GM21423 (cell line): ENCODE measurements around the gene ZNF410.
"Not testable (repeated sequence)": the region's sequence is repeated elsewhere in the genome, so short reads cannot be mapped to it uniquely, and the experiment has no call there.

Experiments
- ATAC-seq: cut with Tn5 transposase; IDR thresholded peaks from one replicate; pipeline ENCODE4 v1.9.1; 2021; ENCODE audit warnings: mild to moderate bottlenecking, moderate library complexity; ENCODE audit not compliant: unreplicated experiment

ZNF410 gene

GRCh38 chr14:73886449-73887317 lies at the start of gene ZNF410:
Gene ZNF410, plus strand, starts transcription at chr14:73886859. Its CDS starts 5,317 bp downstream, at chr14:73892176.
- ATAC-seq: peak; percentile 95

- not testable (repeated sequence) for ATAC-seq
These were observed 48.2 kb upstream of the ZNF410 start for GRCh38 chr14:73838293-73839034.

- no peak for ATAC-seq
These were observed 44.5 kb upstream of the ZNF410 start for GRCh38 chr14:73842201-73842600.

- no peak for ATAC-seq
These were observed 43.8 kb upstream of the ZNF410 start for GRCh38 chr14:73842851-73843250.

- ATAC-seq: no peak
These were observed 43.4 kb upstream of the ZNF410 start for GRCh38 chr14:73843296-73843695.

GRCh38 chr14:73846947-73847346 lies 39.7 kb upstream of the ZNF410 start:
- no peak for ATAC-seq

GRCh38 chr14:73851000-73851399 lies 35.7 kb upstream of the ZNF410 start:
- no peak for ATAC-seq

GRCh38 chr14:73851567-73852382 lies 34.9 kb upstream of the ZNF410 start, which contains the start of gene PTGR2:
Gene PTGR2, plus strand, starts transcription at chr14:73851831. Its CDS starts 7,032 bp downstream, at chr14:73858863.
- peak; percentile 89 for ATAC-seq

GRCh38 chr14:73859145-73859544 lies 27.5 kb upstream of the ZNF410 start:
- no peak for ATAC-seq

GRCh38 chr14:73861073-73861472 lies 25.6 kb upstream of the ZNF410 start:
- ATAC-seq: no peak

GRCh38 chr14:73862480-73862879 lies 24.2 kb upstream of the ZNF410 start:
- ATAC-seq: no peak

GRCh38 chr14:73863209-73863608 lies 23.4 kb upstream of the ZNF410 start:
- no peak for ATAC-seq

GRCh38 chr14:73865534-73866113 lies 21.0 kb upstream of the ZNF410 start:
- no peak for ATAC-seq

GRCh38 chr14:73869754-73870153 lies 16.9 kb upstream of the ZNF410 start:
- not testable (repeated sequence) for ATAC-seq

- no peak for ATAC-seq
These were observed 16.0 kb upstream of the ZNF410 start for GRCh38 chr14:73870525-73871235.

GRCh38 chr14:73873660-73874059 lies 13.0 kb upstream of the ZNF410 start:
- no peak for ATAC-seq

- ATAC-seq: no peak
These were observed 8.9 kb upstream of the ZNF410 start for GRCh38 chr14:73877790-73878189.

GRCh38 chr14:73878436-73878835 lies 8.2 kb upstream of the ZNF410 start:
- ATAC-seq: no peak

- ATAC-seq: no peak
These were observed 7.6 kb upstream of the ZNF410 start for GRCh38 chr14:73879027-73879426.
